GM23338 (cell line): Measurements from ENCODE around the gene TCAF1.

Experiments used
- EZH2 ChIP-seq: fragments of 200-600 bp; sonication (generic); IDR thresholded peaks from one replicate; pipeline ENCODE4 v1.8.0; 2017; ENCODE audit warnings: antibody characterized with exemption, mild to moderate bottlenecking, low read depth; ENCODE audit not compliant: unreplicated experiment
- EZH2phosphoT487 ChIP-seq: fragments of 200-600 bp; sonication (generic); IDR thresholded peaks from one replicate; pipeline ENCODE4 v1.8.1; 2018; ENCODE audit warnings: antibody characterized with exemption; ENCODE audit not compliant: unreplicated experiment
- TF ChIP-seq, protein P1 (sequence below), 2 experiments: fragments of 200-600 bp in 1 of 2; sonication (generic) in 1 of 2; conservative IDR thresholded peaks; 2 replicates each; pipeline versions ENCODE4 v1.5.1 to v1.6.1; 2016 to 2017; ENCODE audit warnings: antibody characterized with exemption in 2 of 2, low read depth in 2 of 2, mild to moderate bottlenecking in 2 of 2, moderate library complexity in 1 of 2

DNA sequence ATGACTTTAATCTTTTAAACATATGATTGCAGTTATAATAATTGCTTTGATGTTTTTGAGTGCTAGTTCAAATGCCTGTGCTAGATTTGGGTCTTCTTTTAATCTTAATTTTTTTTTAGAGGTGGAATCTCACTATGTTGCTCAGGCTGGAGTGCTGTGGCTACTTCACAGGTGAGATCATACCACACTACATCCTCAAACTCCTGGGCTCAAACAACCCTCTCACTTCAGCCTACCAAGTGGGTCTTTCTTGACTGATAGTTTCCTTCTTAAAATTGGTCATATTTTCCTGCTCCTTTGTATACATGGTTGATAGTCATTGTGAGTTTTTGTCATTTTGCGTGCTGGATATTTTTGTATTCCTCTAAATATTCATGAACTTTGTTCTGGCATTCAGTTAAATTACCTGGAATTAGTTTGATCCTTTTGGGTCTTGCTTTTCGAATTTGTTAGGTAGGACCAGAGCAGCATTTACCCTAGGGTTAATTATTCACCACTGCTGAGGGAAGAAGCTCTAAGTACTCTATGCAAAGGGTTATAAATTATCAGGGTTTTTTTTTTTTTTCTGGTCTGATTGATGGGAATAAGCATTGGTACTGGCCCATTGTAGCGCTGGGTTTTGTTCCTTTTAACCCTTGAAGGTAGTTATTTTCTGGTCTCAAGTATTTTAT is 12.1 kb upstream of the TCAF1 start:
- TF ChIP-seq EZH2: no peak
- TF ChIP-seq, protein P1, sequence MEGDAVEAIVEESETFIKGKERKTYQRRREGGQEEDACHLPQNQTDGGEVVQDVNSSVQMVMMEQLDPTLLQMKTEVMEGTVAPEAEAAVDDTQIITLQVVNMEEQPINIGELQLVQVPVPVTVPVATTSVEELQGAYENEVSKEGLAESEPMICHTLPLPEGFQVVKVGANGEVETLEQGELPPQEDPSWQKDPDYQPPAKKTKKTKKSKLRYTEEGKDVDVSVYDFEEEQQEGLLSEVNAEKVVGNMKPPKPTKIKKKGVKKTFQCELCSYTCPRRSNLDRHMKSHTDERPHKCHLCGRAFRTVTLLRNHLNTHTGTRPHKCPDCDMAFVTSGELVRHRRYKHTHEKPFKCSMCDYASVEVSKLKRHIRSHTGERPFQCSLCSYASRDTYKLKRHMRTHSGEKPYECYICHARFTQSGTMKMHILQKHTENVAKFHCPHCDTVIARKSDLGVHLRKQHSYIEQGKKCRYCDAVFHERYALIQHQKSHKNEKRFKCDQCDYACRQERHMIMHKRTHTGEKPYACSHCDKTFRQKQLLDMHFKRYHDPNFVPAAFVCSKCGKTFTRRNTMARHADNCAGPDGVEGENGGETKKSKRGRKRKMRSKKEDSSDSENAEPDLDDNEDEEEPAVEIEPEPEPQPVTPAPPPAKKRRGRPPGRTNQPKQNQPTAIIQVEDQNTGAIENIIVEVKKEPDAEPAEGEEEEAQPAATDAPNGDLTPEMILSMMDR (conservative IDR thresholded peaks at IDR 0.05; ENCODE audit: low read depth in 2 of 2): no peak
- TF ChIP-seq EZH2phosphoT487: no peak
